ENCODE results near the gene NT5DC3.
"Not testable (repeated sequence)": the region's sequence is repeated elsewhere in the genome, so short reads cannot be mapped to it uniquely, and the experiment has no call there.

The NT5DC3 gene

GRCh38 chr12:103810111-103810510, 30.9 kb downstream of the NT5DC3 start:
- in situ Hi-C loops (cut with MboI; ENCODE audit: low sequenced_read_pairs) = no loop called here

GRCh38 chr12:103809639-103810038, 31.4 kb downstream of the NT5DC3 start:
- in situ Hi-C loops (cut with MboI; ENCODE audit: low sequenced_read_pairs) = not testable (repeated sequence)

GRCh38 chr12:103809154-103809553, 31.9 kb downstream of the NT5DC3 start:
- in situ Hi-C loops (cut with MboI; ENCODE audit: low sequenced_read_pairs) = no loop called here

- in situ Hi-C loops (cut with MboI; ENCODE audit: low sequenced_read_pairs) = no loop called here
These were observed 32.7 kb downstream of the NT5DC3 start for GRCh38 chr12:103808239-103808880.

- in situ Hi-C loops (cut with MboI; ENCODE audit: low sequenced_read_pairs) = no loop called here
These were observed 33.3 kb downstream of the NT5DC3 start for GRCh38 chr12:103807561-103808238.

GRCh38 chr12:103806803-103807202, 34.2 kb downstream of the NT5DC3 start:
- in situ Hi-C loops (cut with MboI; ENCODE audit: low sequenced_read_pairs) = no loop called here

GRCh38 chr12:103805655-103806360, 35.2 kb downstream of the NT5DC3 start:
- in situ Hi-C loops (cut with MboI; ENCODE audit: low sequenced_read_pairs) = no loop called here

- in situ Hi-C loops (cut with MboI; ENCODE audit: low sequenced_read_pairs) = no loop called here
These were observed 37.2 kb downstream of the NT5DC3 start for GRCh38 chr12:103803847-103804246.

GRCh38 chr12:103802586-103802886, 38.5 kb downstream of the NT5DC3 start:
- in situ Hi-C loops (cut with MboI; ENCODE audit: low sequenced_read_pairs) = no loop called here

GRCh38 chr12:103801709-103802585, 39.1 kb downstream of the NT5DC3 start:
- in situ Hi-C loops (cut with MboI; ENCODE audit: low sequenced_read_pairs) = no loop called here

GRCh38 chr12:103799857-103800771, 40.9 kb downstream of the NT5DC3 start:
- in situ Hi-C loops (cut with MboI; ENCODE audit: low sequenced_read_pairs) = no loop called here

- in situ Hi-C loops (cut with MboI; ENCODE audit: low sequenced_read_pairs) = no loop called here
These were observed 41.6 kb downstream of the NT5DC3 start for GRCh38 chr12:103799504-103799856.

- in situ Hi-C loops (cut with MboI; ENCODE audit: low sequenced_read_pairs) = no loop called here
These were observed 42.4 kb downstream of the NT5DC3 start for GRCh38 chr12:103798586-103798985.

GRCh38 chr12:103794309-103795213, 46.5 kb downstream of the NT5DC3 start:
- in situ Hi-C loops (cut with MboI; ENCODE audit: low sequenced_read_pairs) = no loop called here

GRCh38 chr12:103793512-103794045, 47.5 kb downstream of the NT5DC3 start:
- in situ Hi-C loops (cut with MboI; ENCODE audit: low sequenced_read_pairs) = no loop called here

GRCh38 chr12:103793046-103793445, 48.0 kb downstream of the NT5DC3 start:
- in situ Hi-C loops (cut with MboI; ENCODE audit: low sequenced_read_pairs) = no loop called here

- in situ Hi-C loops (cut with MboI; ENCODE audit: low sequenced_read_pairs) = no loop called here
These were observed 49.6 kb downstream of the NT5DC3 start for GRCh38 chr12:103791350-103791920.

GRCh38 chr12:103786201-103786600, 54.8 kb downstream of the NT5DC3 start:
- in situ Hi-C loops (cut with MboI; ENCODE audit: low sequenced_read_pairs) = no loop called here

Measured in HL-60/S4 (cell line).